Nephron (organoid): Measurements from ENCODE around the gene PARD3.

ENCODE experiments used
- H3K27ac Mint-ChIP-seq, 3 experiments: 2 replicates each; pipeline ENCODE4 v1.8.0; 2020; ENCODE audit warnings: mixed read lengths in 3 of 3, mild to moderate bottlenecking in 2 of 3, moderate library complexity in 1 of 3
- H3K27me3 Mint-ChIP-seq: 2 replicates; pipeline ENCODE4 v1.8.0; 2021; ENCODE audit warnings: low read depth, mild to moderate bottlenecking, moderate library complexity, mixed read lengths
- H3K36me3 Mint-ChIP-seq: 2 replicates; pipeline ENCODE4 v1.8.0; 2020; ENCODE audit warnings: low read depth, mixed read lengths
- H3K4me1 Mint-ChIP-seq: 2 replicates; pipeline ENCODE4 v1.8.0; 2020; ENCODE audit warnings: mixed read lengths
- H3K4me3 Mint-ChIP-seq, 3 experiments: 2 replicates each; pipeline ENCODE4 v1.8.0; 2020; ENCODE audit warnings: mild to moderate bottlenecking in 3 of 3, mixed read lengths in 3 of 3, moderate library complexity in 2 of 3
- H3K9me3 Mint-ChIP-seq: 2 replicates; pipeline ENCODE4 v1.8.0; 2020; ENCODE audit warnings: mixed read lengths
- TF ChIP-seq, protein P1 (sequence below), 3 experiments: fragments of 200-600 bp; sonication (generic); IDR thresholded peaks; one replicate each; pipeline ENCODE4 v1.5.0; 2021; ENCODE audit warnings: antibody characterized with exemption in 3 of 3; ENCODE audit not compliant: unreplicated experiment in 3 of 3

The PARD3 gene

DNA sequence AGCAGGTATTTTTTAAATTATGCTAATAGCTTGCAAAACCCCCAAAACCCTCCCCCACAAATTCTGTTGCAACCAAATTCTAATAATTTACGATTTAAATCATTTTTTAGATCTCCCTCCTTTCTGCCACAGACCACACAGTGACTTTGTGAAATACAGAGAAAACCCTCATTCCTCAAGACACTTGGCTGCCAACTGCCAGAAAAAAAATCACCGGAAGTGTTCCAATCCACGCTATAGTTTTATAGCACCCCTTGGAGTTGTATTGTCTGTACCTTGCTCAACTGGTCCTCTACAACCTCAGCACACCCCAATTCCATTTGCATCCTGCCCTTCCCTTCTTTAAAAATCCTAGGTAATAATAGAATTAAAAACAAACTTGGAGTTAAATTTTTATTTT lies 560.1 kb downstream of the PARD3 start:
- H3K4me1 Mint-ChIP-seq: peaks cover 10% of the 10 kb centered on the region
- H3K4me3 Mint-ChIP-seq: no peak overlapping the region
- H3K27ac Mint-ChIP-seq: peak overlapping the region in 1 of 3 experiments; percentile 11
- H3K27me3 Mint-ChIP-seq: peaks cover 4% of the 10 kb centered on the region
- TF ChIP-seq, protein P1, sequence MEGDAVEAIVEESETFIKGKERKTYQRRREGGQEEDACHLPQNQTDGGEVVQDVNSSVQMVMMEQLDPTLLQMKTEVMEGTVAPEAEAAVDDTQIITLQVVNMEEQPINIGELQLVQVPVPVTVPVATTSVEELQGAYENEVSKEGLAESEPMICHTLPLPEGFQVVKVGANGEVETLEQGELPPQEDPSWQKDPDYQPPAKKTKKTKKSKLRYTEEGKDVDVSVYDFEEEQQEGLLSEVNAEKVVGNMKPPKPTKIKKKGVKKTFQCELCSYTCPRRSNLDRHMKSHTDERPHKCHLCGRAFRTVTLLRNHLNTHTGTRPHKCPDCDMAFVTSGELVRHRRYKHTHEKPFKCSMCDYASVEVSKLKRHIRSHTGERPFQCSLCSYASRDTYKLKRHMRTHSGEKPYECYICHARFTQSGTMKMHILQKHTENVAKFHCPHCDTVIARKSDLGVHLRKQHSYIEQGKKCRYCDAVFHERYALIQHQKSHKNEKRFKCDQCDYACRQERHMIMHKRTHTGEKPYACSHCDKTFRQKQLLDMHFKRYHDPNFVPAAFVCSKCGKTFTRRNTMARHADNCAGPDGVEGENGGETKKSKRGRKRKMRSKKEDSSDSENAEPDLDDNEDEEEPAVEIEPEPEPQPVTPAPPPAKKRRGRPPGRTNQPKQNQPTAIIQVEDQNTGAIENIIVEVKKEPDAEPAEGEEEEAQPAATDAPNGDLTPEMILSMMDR (IDR thresholded peaks at IDR 0.05; ENCODE audit: unreplicated experiment in 3 of 3): no peak
- peaks cover 20% of the 10 kb centered on the region for H3K36me3 Mint-ChIP-seq
- H3K9me3 Mint-ChIP-seq: no peaks in the 10 kb centered on the region

DNA sequence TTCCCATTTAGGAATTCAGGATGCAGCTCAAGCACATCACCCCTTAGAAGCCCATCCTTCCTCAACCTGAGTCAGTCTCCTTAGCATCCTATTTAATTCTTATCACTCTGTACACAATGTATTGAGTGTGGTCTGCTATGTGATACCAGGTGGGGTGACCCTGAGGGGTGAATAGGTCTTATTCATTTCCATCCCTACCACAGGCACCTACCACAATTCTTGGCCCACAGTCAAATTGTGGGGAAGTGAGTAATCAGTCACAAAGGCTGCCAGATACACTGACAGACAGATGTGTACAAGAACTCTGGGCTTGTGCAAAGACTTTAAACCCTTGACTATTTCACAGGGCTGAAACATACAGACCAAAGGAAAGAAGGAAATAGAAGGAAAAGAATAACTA lies 560.5 kb downstream of the PARD3 start:
- TF ChIP-seq, protein P1 (IDR thresholded peaks at IDR 0.05; ENCODE audit: unreplicated experiment in 3 of 3): no peak
- H3K36me3 Mint-ChIP-seq: peaks cover 18% of the 10 kb centered on the region
- H3K27me3 Mint-ChIP-seq: peaks cover 4% of the 10 kb centered on the region
- no peaks in the 10 kb centered on the region for H3K9me3 Mint-ChIP-seq
- H3K4me3 Mint-ChIP-seq: no peak overlapping the region
- H3K4me1 Mint-ChIP-seq: peaks cover 10% of the 10 kb centered on the region
- peak overlapping the region in 1 of 3 experiments; percentile 11 for H3K27ac Mint-ChIP-seq

DNA sequence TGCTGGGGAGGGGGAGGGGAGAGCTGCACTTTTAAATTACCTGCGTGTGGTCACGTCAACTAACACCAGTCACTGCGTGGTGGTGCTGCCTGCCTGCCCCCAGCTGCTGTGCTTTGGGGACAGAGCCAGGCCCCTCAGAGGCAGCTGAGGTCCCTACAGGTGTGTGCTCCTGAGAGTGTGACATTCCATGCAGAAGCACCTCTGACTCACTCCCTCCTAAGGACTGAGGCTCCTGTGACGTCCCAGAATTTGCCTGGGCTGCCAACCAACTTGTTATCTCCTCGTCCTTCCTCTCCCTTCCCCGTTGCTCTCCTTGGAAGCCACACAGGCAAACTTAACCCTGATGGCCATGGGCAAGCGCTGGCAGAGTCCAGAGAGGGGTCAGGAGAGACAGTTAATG lies 563.0 kb downstream of the PARD3 start:
- Mint-ChIP-seq H3K4me3 (no peak overlapping the region), H3K27ac (no peak overlapping the region), H3K36me3 (no peaks in the 10 kb centered on the region), H3K27me3 (no peaks in the 10 kb centered on the region), H3K9me3 (no peaks in the 10 kb centered on the region), H3K4me1 (peaks cover 10% of the 10 kb centered on the region)
- TF ChIP-seq, protein P1 (IDR thresholded peaks at IDR 0.05; ENCODE audit: unreplicated experiment in 3 of 3): no peak

DNA sequence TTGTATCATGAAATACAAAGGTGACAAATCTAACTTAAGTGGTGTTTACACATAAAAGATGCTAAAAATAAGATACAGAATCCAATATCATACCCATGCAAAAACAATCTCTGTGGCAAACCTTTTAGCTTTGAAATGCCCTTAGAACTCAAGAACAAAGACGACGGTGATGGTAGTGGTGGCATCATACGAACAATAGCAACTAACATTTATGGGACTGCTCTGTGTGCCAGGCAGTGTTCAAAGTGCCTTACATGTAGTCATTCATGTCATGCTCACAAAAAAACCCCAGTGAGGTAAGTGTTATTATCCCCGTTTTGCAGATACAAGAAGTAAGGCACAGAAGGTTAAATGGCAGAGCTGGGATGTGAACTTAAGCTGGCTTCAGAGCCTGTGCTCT lies 563.9 kb downstream of the PARD3 start:
- Mint-ChIP-seq H3K4me3 (no peak overlapping the region), H3K4me1 (peaks cover 10% of the 10 kb centered on the region), H3K9me3 (no peaks in the 10 kb centered on the region), H3K27me3 (no peaks in the 10 kb centered on the region), H3K27ac (no peak overlapping the region), H3K36me3 (no peaks in the 10 kb centered on the region)
- TF ChIP-seq, protein P1 (IDR thresholded peaks at IDR 0.05; ENCODE audit: unreplicated experiment in 3 of 3): no peak

DNA sequence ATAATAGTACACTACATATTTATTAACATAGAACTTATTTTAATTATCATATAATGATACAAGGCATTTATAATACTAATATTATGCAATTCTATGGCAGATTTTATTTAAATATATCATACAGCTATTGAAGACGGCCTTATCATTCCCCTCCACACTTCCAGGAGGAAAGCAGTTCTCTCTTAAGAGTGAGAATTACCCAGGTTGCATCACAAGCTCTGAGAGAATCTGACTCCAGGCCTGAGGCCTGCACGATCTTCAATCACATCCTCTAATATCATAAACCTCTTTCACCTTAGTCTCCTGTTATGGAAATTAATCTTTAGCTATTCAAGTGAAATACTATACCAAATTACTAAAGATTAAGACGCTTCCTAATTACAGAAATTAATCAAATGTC lies 564.4 kb downstream of the PARD3 start:
- H3K4me1 Mint-ChIP-seq: peaks cover 10% of the 10 kb centered on the region
- no peaks in the 10 kb centered on the region for H3K9me3 Mint-ChIP-seq
- TF ChIP-seq, protein P1 (IDR thresholded peaks at IDR 0.05; ENCODE audit: unreplicated experiment in 3 of 3): no peak
- no peaks in the 10 kb centered on the region for H3K36me3 Mint-ChIP-seq
- H3K27me3 Mint-ChIP-seq: no peaks in the 10 kb centered on the region
- no peak overlapping the region for H3K27ac Mint-ChIP-seq
- no peak overlapping the region for H3K4me3 Mint-ChIP-seq

DNA sequence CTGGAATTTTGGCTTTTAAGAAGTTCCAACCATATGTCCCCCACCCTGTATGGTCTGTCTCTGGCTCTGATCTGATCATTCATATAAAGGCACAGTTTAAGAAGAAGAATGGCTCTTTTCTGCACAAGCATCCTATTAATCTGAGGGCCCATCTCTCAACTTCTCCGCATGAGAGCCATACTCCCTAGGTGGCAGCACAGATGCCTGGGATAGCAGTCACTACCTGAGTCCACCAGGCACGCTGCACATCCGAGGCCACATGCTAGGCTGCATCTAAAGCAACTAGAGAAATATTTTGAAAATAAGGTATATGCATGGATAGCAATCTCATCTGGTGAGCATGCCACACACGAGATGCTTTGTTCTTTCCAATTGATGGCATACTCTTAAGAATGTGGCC lies 565.5 kb downstream of the PARD3 start:
- Mint-ChIP-seq H3K4me1 (peaks cover 2% of the 10 kb centered on the region), H3K4me3 (no peak overlapping the region), H3K9me3 (no peaks in the 10 kb centered on the region), H3K27me3 (no peaks in the 10 kb centered on the region), H3K36me3 (no peaks in the 10 kb centered on the region), H3K27ac (no peak overlapping the region)
- TF ChIP-seq, protein P1 (IDR thresholded peaks at IDR 0.05; ENCODE audit: unreplicated experiment in 3 of 3): peak in 1 of 3 experiments; percentile 10
